Vagina (tissue), 2 donors: ENCODE results near the gene KCNIP4. TPM values are rescaled to one million over a fixed set of nuclear protein-coding genes. Genes with fewer than 3 reads are reported as not detected.

Experiments
- DNase-seq, 2 donors: peaks; one replicate each; pipeline ENCODE4 v3.0.0-alpha.2; 2017; ENCODE audit errors: extremely low spot score in 2 of 2
- H3K27ac ChIP-seq: fragments of 200-600 bp; sonication (generic); one replicate; pipeline ENCODE4 v1.5.1; 2019
- H3K27me3 ChIP-seq: fragments of 200-600 bp; sonication (generic); one replicate; pipeline ENCODE4 v1.5.1; 2019
- H3K36me3 ChIP-seq, 2 donors: fragments of 200-600 bp; sonication (generic); one replicate each; pipeline ENCODE4 v1.5.1; 2017 to 2019
- H3K4me1 ChIP-seq: fragments of 200-600 bp; sonication (generic); one replicate; pipeline ENCODE4 v1.5.1; 2019
- H3K4me3 ChIP-seq, 2 donors: fragments of 200-600 bp; sonication (generic); 1 replicate in 1 of 2; 2 replicates in 1 of 2; pipeline ENCODE4 v1.5.1; 2016 to 2019
- H3K9me3 ChIP-seq: fragments of 200-600 bp; sonication (generic); one replicate; pipeline ENCODE4 v1.5.1; 2019
- CTCF ChIP-seq, 3 experiments: fragments of 450-650 bp in 2 of 3; fragments of 200-600 bp in 1 of 3; sonication (generic) in 1 of 3; IDR thresholded peaks; one replicate each; pipeline ENCODE4 v1.5.1; 2017 to 2019; ENCODE audit warnings: antibody characterized with exemption in 3 of 3, mild to moderate bottlenecking in 2 of 3, moderate library complexity in 2 of 3
- POLR2A ChIP-seq, 2 donors: fragments of 450-650 bp; IDR thresholded peaks; one replicate each; pipeline ENCODE4 v1.6.1; 2017; ENCODE audit warnings: antibody characterized with exemption in 2 of 2, mild to moderate bottlenecking in 2 of 2, moderate library complexity in 2 of 2
- POLR2AphosphoS5 ChIP-seq, 2 donors: sonication (generic); formaldehyde crosslinking; IDR thresholded peaks; one replicate each; pipeline ENCODE4 v1.9.0; 2017; ENCODE audit warnings: antibody characterized with exemption in 2 of 2, mild to moderate bottlenecking in 2 of 2, low read depth in 1 of 2; ENCODE audit not compliant: insufficient read depth in 1 of 2
- intact Hi-C: fragments of 100-400 bp; cut with DNase I; formaldehyde crosslinking; loops from one replicate; pipeline ENCODE4 v1.15.1; 2023
- total RNA-seq: library from RNA; depleted of rRNA; stranded (reverse); fragments of >200 nt; gene quantifications from one replicate; pipeline ENCODE4 v1.2.3, GENCODE V29; 2016

KCNIP4 gene
- total RNA-seq, 1 donor from 2014 or later: not detected

GRCh38 chr4:21879187-21879586 lies 69.4 kb downstream of the KCNIP4 start:
- no peak for DNase-seq
- H3K27ac ChIP-seq: no peak overlapping the region
- no peaks in the 10 kb centered on the region for H3K27me3 ChIP-seq
- H3K4me1 ChIP-seq: no peaks in the 10 kb centered on the region
- TF ChIP-seq POLR2A (IDR thresholded peaks at IDR 0.05) (no peak), POLR2AphosphoS5 (IDR thresholded peaks at IDR 0.05; ENCODE audit: insufficient read depth in 1 of 2, low read depth in 1 of 2) (no peak), CTCF (IDR thresholded peaks at IDR 0.05) (no peak)
- no peak overlapping the region for H3K4me3 ChIP-seq
- H3K36me3 ChIP-seq: no peaks in the 10 kb centered on the region
- intact Hi-C loops: loop anchor here (1.0 kb wide), 1 partner anchor 46 kb away; no protein-coding TSS in a partner anchor
- H3K9me3 ChIP-seq: no peaks in the 10 kb centered on the region

GRCh38 chr4:21876711-21877110 lies 71.9 kb downstream of the KCNIP4 start:
- Histone ChIP-seq H3K36me3 (no peaks in the 10 kb centered on the region), H3K27ac (no peak overlapping the region), H3K9me3 (no peaks in the 10 kb centered on the region), H3K4me1 (no peaks in the 10 kb centered on the region), H3K27me3 (no peaks in the 10 kb centered on the region), H3K4me3 (no peak overlapping the region)
- TF ChIP-seq POLR2A (IDR thresholded peaks at IDR 0.05) (no peak), POLR2AphosphoS5 (IDR thresholded peaks at IDR 0.05; ENCODE audit: insufficient read depth in 1 of 2, low read depth in 1 of 2) (no peak), CTCF (IDR thresholded peaks at IDR 0.05) (no peak)
- intact Hi-C loops: no loop called here
- no peak for DNase-seq

GRCh38 chr4:21873145-21873544 lies 75.4 kb downstream of the KCNIP4 start:
- no peaks in the 10 kb centered on the region for H3K4me1 ChIP-seq
- H3K4me3 ChIP-seq: no peak overlapping the region
- no peak overlapping the region for H3K27ac ChIP-seq
- H3K36me3 ChIP-seq: no peaks in the 10 kb centered on the region
- intact Hi-C loops: no loop called here
- H3K9me3 ChIP-seq: no peaks in the 10 kb centered on the region
- no peak for DNase-seq
- H3K27me3 ChIP-seq: no peaks in the 10 kb centered on the region
- no peak for TF ChIP-seq POLR2A (IDR thresholded peaks at IDR 0.05)
- TF ChIP-seq POLR2AphosphoS5 (IDR thresholded peaks at IDR 0.05; ENCODE audit: insufficient read depth in 1 of 2, low read depth in 1 of 2): no peak
- TF ChIP-seq CTCF (IDR thresholded peaks at IDR 0.05): no peak

- no peaks in the 10 kb centered on the region for H3K36me3 ChIP-seq
- H3K27me3 ChIP-seq: no peaks in the 10 kb centered on the region
- no peak overlapping the region for H3K27ac ChIP-seq
- no peak for TF ChIP-seq POLR2A (IDR thresholded peaks at IDR 0.05)
- TF ChIP-seq POLR2AphosphoS5 (IDR thresholded peaks at IDR 0.05; ENCODE audit: insufficient read depth in 1 of 2, low read depth in 1 of 2): no peak
- TF ChIP-seq CTCF (IDR thresholded peaks at IDR 0.05): no peak
- H3K9me3 ChIP-seq: no peaks in the 10 kb centered on the region
- H3K4me3 ChIP-seq: no peak overlapping the region
- H3K4me1 ChIP-seq: no peaks in the 10 kb centered on the region
- intact Hi-C loops: no loop called here
- DNase-seq: no peak
Observed at GRCh38 chr4:21872101-21872500, 76.5 kb downstream of the KCNIP4 start.

GRCh38 chr4:21869978-21870745 lies 78.4 kb downstream of the KCNIP4 start:
- no peaks in the 10 kb centered on the region for H3K36me3 ChIP-seq
- no peak for TF ChIP-seq CTCF (IDR thresholded peaks at IDR 0.05)
- no peak for TF ChIP-seq POLR2A (IDR thresholded peaks at IDR 0.05)
- no peak for TF ChIP-seq POLR2AphosphoS5 (IDR thresholded peaks at IDR 0.05; ENCODE audit: insufficient read depth in 1 of 2, low read depth in 1 of 2)
- no peaks in the 10 kb centered on the region for H3K4me1 ChIP-seq
- no peak for DNase-seq
- H3K27me3 ChIP-seq: no peaks in the 10 kb centered on the region
- no peak overlapping the region for H3K4me3 ChIP-seq
- intact Hi-C loops: no loop called here
- H3K9me3 ChIP-seq: no peaks in the 10 kb centered on the region
- no peak overlapping the region for H3K27ac ChIP-seq
